CD4-positive, alpha-beta T cell treated with Interleukin-15 for 1 hour (primary cell): ENCODE measurements around the gene RAB11FIP3.

Experiments
- DNase-seq: peaks from one replicate; pipeline ENCODE4 v3.0.0-alpha.2; 2020

The RAB11FIP3 gene

DNA sequence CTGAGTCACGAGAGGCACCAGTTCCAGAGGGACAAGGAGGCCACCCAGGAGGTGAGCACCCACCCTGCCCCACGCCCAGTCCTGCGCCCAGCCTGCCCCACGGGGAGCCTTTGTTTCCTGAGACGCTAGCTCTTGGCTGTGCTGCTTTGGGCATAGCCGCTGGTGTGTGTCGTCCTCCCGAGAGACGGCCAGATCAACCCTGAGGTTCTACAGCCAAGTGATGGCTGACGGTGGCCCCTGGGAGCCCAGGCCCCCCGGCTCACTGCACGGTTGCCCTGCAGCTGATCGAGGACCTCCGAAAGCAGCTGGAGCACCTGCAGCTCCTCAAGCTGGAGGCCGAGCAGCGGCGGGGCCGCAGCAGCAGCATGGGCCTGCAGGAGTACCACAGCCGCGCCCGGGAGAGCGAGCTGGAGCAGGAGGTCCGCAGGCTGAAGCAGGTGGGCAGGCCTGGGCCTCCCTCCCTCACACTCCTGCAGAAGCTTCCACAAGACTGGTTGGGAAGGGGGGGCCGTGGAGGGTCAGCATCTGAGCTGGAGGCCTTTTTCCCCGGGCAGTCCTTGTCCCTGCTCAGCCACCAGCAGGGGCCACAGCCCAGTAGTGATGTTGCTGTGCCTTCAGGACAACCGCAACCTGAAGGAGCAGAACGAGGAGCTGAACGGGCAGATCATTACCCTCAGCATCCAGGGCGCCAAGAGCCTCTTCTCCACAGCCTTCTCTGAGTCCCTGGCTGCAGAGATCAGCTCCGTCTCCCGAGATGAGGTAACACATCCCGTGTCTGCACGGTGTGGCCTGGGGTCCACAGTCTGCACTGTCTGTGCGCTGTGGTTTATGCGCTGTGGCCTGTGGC, 94.6 kb downstream of the RAB11FIP3 start:
- DNase-seq, result no peak

DNA sequence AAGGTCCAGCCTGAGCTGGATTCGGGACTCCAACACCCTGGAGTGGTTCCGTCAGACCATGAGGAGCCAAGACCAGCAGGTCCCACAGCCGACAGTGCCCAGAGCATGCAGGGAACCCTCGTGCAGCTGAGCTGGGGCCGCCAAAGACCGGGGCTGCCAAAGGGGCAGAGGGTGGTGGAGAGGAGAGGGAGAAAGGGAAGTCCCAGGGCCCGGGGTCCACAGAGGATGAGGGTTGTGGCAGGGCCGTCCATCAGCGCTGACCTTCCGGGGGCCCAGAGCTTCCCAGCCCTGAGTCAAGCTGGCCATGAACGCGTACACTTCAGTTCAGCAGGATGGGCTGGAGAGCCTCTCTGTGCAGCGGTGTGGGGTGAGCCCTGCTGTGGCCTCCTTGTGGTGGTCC, 95.4 kb downstream of the RAB11FIP3 start:
- DNase-seq, result no peak

DNA sequence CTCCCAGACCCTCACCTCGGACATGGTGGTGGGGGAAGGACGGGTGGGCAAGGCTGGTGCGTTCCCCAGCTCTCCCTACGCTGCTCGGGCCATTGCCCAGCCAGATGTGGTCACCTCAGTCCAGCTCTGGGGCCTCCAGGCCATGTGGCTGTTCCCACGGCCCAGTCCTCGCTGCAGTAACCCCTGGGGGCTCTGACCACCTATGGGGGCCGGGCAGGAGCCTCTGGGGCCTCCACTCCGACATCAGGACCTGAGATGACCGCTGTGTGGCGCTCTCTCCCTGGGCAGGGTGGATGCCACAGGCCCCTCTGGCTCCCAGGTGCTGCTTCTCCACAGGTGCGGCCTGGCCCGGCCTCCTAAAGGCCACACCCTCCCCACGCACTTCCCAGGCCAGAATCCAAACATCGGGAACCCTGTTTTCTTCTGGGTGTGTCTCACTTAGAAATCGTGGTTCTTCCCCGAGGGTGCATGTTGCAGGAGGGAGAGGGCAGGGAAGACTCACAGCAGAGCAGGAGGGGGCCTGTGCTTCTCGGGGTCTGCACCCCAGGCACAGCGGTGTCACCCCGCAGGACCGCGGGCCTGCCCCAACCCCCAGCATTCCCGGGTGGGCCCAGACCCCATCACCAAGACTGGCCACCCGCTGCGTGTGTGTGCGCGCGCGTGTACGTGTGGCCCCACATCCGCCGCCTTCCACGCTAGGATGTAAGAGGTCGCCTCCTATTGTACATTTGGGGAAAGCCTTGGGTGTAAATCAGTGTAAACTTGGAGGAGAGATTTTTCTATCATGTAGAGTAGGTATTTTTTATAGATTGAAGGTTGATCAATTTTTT, 96.1 kb downstream of the RAB11FIP3 start:
- DNase-seq, result no peak

DNA sequence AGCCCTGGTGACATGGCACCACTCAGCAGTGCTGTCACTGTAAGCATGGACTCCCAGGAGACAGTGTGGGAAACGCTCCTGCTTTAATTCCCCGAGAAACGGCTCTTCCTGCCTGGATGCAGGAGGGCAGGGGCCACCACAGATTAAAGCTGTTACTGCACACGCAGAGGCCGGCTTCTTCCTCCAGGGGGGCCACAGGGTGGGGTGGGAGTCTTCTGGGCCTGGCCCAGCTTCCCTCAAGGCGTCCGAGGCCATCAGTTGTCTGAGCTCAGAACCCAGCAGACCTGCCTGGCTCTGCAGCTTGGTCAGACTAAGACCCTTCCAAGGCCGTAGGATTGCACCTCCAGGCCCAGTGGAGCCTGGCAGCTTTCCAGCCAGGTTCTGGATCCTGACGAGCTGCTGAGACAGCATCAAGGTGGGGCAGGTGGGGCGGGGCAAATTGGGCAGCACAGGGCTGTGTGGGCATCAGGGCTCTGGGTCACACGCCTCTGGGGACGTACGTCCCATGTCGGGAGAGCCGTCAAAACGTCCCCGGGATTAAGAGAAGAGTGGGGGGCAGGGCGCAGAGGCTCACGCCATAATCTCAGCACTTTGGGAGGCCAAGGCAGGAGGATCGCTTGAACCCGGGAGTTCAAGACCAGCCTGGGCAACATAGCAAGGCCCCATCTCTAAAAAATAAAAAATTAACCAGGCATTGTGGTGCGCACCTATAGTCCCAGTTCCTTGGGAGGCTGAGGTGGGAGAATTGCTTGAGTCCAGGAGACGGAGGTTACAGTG, 97.1 kb downstream of the RAB11FIP3 start:
- DNase-seq, result no peak

DNA sequence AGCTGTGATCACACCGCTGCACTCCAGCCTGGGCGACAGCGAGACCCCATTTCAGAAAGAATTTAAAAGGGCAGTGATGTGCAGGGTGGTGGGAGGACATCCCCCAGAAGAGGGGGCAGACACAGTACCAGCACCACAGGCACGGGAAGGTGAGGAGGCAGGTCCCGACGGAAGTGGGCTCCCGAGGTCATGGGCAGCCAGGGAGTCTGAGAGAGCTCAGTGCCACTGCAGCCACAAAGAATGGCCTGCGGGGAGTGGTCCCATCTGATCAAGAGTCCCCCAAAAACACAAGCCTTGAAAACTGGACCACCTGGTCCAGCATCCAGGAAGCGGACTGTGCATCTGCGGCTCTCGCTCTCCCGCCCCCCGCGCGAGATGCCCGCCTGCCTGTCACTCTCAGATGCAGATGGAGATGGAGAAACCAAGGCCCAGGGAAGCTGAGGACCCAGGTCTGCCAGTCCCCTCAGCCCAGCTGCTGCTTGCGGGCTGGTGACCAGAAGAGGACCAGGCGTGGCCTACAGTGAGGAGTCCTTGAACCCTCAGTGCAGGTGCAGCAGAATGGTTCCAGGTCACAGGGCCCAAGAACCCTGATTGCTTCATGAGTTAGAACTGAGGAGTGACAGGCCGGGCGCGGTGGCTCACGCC, 97.8 kb downstream of the RAB11FIP3 start:
- no peak for DNase-seq

DNA sequence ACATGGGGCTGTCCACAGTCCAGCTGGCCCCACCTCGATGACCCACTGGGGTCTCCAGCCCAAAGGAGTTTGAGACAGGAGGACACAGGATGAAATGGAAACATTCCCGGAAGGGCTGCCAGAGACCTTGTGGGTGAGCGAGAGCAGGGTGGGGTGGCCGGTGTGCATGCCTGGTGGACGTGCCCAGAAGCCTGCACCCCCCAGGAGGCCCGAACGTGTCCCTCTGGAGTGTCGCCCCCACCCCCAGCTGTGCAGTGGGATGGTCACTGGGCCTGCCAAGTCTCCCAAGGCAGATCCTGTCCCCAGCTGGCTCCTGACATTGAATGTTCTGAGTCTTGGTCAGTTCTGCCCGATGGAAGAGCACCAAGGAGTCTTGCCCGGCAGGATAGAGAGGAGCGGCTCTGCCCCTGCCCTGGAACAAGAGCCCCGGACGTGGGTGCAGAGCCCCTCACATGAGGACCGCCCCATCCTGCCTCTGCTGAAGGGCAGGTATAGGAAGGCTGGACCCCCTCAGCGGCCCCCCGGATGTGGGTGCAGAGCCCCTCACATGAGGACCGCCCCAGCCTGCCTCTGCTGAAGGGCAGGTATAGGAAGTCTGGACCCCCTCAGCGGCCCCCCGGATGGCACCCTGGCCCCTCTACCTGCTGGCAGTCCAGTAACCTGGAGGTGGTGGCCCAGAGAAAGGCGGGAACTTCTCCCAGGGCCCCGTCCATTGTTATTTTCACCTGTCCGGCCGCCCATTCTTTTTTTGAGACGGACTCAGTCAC, 99.0 kb downstream of the RAB11FIP3 start:
- no peak for DNase-seq

DNA sequence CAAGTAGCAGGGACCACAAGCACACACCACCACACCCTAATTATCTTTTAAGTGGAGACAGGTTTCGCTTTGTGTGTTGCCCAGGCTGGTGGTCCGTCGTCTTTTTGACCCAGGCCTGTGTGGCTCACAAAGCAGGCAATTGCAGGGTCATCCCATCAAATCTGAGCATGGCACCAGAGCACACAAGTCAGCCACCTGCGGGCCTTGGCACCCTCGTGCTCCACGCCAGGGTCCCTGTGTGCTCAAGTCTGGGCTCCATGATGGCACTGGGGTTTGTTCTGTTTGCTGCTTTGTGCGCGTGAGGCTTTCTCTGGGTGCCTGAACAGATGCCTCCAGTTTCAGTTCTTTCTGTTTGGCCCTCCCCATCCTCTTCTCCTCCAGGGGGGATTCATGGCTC, 99.7 kb downstream of the RAB11FIP3 start:
- no peak for DNase-seq

DNA sequence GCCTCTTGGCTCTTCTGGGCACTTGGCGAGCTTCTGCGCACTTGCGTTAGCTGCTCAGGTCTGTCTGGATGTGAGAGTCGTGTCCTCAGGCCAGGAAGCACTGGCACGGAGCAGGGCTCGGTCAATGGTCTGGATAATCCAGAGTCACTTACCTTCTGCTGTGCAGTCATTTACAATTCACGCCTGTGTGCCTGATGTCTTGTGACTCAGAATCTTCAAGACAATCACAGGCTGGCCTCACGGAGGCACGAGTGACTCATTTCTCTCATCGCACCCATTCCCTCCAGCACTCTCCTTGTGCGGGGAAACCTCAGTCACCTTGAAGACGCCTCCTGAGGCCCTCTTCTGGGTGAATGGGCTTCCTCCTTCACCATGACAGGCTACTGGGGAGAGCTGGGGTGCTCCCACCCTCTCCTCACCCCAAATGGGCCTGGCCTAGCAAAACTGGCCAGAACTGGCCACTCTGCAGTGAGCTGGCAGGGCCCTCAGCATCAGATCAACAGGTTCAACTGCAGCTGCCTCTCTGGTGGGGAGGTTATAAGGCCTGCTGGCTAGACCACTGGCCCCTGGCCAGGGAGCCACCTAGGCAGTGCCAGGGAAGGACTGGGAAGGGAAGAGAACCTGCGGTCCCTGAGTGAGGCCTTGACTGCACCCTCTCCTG, 100.2 kb downstream of the RAB11FIP3 start:
- DNase-seq, result no peak

DNA sequence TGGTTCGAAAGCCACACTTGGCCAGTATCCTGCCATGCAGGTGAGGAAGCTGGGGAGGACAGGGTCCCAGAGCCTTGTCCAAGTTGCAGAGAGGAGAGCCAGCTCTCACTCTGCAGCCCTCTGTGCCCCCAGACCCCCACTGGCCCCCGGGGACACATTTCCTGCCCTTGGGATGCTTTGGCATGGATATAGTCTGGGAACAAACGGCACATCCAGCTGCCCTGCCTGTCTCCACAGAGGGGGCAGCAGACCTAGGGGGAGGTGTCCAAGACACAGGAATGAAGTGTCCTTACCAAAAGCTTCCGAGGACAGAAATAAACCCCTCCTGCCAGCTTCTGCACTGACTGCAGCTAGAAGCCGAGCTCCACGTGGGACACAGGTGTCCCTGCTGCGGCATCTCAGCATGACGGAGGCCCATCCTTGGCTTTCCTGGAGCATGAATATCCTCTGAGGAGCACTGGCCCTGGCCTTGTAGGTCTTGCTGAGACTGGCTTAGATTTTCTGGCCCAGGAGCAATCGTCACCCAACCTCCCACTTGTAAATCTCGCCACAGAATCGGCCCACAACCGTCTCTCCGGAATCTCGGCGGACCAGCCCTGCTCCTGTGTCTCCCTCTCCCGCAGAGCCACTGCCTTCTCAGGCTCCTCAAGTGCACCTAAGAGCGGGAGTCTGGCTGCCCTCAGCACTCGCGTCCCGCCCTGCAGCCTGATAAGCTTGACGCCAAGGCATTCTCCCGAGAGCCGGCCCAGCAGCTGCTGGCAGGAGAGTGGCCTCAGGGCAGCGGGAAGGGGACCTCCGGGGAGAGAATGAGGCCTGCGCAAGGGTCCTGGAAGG, 100.9 kb downstream of the RAB11FIP3 start:
- no peak for DNase-seq

DNA sequence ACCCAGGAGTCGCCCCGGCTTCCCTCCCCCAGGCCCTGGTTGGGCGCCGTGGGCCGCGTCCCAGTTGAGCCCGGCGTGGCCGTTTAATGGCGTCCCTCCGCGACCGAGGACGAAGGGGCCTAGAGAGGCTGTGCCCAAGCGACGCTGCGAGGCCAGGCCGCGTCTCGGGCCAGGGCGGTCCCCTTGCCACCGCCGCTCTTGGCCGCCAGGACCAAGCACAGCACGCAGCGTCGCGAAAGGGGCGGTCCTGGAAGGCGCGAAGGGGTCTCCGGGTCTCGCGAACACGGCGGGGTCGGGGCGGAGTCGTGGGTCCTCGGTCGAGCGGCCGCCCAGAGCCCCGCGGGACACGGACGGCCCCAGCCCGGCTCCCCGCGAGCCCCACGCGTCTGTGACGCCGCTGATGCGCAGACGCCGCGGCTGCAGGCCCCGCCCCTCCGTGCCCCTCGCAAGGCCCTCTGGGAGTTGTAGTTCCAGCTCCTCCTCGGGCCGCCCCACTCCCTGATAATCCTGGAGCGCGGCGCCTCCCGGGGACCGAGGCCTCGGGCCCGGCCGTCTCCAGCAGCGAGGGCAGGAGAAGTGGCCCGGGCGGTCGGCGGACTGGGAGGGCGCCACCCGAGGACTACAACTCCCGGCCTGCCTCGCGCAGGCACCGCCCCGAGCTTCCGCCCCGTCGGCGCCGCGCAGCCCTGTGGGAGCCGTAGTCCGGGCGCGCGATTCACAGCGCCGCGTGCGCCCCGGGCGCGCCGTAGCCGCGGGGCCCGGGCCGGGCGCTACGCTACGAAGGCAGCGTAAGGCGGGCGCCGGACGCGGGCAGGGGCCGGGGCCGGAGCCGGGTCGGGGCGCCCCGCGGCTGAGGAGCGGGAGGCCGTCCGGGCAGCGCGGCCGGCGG, 101.8 kb downstream of the RAB11FIP3 start, which contains the start of gene CAPN15:
Gene CAPN15, plus strand, starts transcription at position 698 of the 889 bp plus-strand sequence. CDS start 19,127 bp downstream, outside the sequence.
- peak; percentile 84 for DNase-seq

DNA sequence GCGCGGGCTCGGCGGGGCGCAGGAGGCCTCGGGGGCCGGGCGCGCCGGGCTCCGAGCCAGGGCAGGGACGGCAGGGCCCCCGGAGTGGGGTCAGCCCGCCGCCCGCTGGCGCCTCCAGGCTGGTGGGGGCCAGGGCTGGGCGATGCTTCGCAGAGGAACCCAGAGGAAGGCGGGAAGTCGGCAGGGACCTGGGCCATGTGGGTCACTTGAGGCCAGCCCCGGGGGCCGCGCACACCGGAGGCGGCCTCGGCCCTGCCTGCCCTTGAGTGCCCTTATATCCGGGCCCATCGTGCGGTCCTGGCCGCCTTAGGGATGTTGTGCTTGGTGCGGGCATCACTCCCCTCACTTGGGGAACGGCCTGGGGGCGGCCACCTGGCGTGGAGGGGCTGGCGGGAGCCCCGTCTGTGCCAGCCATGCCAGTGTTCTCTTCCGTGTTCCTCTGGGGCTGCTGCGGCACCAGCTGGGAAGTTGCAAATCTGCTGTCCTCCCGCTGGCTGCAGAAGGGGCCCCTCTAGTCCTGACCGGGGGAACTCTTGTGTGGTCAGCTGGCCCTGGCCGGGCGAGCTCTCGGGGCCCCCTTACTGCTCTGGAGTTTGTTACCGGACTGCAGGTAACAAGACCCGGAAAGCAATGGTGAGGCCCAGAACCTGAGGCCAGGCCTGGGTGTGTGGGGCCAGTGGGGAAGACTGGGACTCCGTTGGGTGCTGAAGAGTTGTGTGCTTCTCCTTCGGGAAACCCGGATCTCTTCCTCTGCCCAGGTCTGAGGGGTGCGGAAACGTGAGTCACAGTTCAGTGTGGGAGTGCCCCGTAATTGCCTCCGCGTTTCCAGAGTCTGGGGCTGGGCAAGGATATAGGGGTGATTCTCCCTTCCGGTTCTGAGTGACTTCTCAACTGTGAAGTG, 102.9 kb downstream of the RAB11FIP3 start:
- peak; percentile 58 for DNase-seq

DNA sequence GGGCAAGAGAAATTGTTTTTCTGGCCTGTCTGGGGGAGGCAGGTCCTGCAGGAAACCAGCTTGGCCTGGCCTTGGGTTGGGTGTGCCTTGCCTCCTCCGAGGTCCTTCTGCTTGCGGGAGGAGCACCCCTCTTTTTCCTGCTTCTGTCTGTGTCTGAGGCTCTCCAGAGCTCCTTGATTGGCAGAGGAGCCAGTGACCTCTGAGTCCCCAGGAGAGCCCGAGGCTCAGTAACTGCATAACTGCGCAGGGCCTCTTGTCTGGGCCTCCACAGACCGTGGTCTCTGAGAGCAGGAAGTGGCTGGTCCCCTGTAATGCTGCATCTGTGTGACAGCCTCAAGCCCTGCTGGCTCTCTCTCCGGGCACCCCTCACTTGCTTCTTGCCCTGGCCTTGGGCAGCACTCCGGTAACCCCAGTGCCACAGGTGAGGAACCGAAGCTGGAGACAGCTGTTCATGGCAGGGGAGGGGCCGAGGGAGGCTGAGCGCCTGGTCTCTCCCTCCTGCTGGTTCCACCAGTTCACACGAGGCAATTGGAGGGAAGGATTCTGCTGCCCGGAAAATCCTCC, 103.6 kb downstream of the RAB11FIP3 start:
- DNase-seq, result peak; percentile 34

DNA sequence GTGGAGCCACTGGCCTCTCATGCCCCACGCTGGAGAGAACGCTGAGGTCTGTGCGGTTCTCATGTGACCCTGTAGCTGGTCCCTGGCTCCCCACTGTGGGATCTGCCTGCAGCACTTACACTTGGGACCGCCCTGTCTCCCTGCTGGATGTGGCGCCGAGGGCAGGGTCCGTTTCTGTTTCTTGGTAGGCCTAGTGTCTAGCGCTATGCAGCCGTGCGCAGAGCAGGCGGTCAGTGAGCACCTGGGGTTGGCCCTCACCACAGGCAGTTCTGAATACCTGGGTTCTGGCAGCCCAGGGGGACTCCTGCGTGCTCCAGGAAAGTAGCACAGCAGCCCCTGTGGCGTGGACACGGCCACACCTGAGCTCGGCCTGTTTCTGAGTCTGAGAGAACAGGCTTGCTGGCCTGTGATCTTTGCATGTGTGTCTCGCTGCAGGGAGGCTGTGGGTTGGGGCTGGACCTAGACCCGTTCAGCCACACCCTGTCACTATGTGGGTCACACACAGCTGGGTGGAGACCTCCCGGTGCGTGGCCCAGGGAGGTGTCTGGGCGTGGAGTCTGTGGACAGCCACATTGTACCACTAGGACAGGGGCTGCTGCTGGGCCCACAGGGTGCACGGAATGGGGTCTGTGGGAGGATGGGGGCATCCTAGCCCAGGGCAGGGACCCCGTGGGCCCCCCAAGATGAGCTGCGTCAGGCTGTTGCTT, 104.8 kb downstream of the RAB11FIP3 start:
- DNase-seq, result no peak

DNA sequence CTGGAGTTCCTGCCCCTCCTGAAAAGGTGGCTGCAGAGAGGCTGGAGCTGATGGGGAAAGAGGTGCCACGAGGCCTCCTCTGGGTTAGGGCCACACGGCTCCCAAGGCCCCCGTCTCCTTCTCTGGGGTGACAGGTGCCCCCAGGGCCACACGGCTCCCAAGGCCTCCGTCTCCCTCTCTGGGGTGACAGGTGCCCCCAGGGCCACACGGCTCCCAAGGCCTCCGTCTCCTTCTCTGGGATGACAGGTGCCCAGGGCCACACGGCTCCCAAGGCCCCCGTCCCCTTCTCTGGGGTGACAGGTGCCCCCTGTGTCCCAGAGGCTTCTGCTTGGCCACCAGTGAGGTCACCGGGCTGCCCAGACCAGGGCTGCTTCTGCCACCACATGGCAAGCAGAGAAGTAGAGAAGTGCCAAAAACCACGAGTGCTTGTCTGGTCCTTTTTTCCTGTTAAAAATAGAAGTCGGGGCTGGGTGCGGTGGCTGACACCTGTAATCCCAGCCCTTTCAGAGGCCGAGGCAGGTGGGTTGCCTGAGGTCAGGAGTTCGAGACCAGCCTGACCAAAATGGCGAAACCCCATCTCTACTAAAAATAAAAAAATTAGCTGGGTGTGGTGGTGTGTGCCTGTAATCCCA, 106.2 kb downstream of the RAB11FIP3 start:
- DNase-seq, result no peak

DNA sequence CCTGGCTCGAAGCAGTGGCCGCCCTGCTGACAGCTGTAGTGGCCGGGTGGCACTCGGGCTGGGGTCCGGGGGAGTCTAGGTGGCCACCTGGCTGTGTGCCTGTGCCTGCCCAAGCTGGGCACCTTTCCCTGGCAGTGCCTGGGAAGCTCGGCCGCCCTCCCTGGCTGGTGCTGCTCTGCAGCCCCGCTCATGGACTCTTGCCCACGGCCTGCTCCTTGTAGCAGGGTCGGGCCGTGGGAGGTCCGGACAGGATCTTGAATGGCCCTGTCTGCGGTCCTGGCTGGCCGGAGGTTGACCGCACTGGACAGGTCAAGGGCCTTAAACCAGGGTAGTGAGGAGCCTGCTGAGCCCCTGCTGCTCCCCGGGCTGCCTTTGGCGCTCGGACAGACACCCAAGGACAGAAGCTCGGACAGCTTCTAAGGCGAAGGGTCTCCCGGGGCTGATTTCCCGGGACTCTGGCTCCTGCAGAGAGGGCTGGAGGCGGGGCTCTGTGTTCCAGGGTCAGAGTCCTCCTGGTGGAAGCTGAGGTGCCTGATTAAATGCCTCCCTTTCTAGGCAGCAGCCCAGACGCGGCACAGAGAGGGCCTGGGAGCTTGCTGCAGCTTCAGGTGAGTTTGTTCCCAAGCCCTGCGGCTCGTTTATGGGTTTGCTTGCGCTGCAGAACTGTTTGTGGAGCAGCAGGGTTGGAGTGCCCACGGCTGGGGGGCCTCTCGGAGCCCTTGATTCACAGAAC, 108.1 kb downstream of the RAB11FIP3 start:
- no peak for DNase-seq

DNA sequence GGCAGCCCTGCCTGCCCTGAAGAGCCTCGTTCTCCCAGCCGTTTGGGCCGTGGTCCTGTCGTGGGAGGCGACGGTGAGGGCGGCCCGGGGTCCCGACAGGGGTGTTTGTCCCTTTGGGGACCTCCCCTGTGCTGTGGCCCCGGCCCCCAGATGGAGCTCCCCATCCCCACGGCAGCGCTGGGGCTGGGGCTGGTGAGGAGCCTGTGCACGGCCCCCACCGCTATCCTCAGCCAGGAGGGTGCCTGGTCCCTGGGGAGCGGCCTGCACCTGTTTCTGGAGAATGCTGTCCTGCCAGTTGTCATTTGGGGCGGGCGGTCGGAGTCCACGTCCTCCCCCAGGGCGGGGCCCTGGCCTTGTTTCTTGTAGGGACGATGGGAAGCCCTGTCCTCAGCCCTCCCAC, 108.7 kb downstream of the RAB11FIP3 start:
- no peak for DNase-seq
